DLD1 (cell line): ENCODE data around the gene CABP2.
"Not testable (repeated sequence)": the region's sequence is repeated elsewhere in the genome, so short reads cannot be mapped to it uniquely, and the experiment has no call there.

ENCODE experiments used
- in situ Hi-C: cut with HindIII; loops from 2 replicates; pipeline ENCODE4 v1.10.0; 2017; ENCODE audit warnings: low sequenced_read_pairs

CABP2 gene

DNA sequence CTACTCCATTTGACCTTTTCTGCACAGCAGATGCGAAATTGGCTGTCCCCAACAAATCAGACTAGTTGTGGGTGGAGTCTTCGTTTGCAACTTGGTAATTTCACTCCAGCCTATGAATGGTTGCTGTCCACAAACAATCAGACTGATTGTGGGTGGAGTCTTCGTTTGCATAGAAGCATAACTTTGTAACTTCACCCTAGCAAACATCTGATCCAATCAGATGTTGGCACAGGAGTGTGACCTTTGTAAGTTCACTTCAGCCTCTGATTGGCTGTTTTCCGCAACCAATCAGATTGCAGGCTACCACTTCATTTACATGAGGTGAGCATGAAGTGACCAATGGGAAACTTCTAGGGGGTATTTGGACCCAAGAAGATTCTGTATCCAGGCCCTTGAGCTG is 16.3 kb upstream of the CABP2 start:
- in situ Hi-C loops: no loop called here

DNA sequence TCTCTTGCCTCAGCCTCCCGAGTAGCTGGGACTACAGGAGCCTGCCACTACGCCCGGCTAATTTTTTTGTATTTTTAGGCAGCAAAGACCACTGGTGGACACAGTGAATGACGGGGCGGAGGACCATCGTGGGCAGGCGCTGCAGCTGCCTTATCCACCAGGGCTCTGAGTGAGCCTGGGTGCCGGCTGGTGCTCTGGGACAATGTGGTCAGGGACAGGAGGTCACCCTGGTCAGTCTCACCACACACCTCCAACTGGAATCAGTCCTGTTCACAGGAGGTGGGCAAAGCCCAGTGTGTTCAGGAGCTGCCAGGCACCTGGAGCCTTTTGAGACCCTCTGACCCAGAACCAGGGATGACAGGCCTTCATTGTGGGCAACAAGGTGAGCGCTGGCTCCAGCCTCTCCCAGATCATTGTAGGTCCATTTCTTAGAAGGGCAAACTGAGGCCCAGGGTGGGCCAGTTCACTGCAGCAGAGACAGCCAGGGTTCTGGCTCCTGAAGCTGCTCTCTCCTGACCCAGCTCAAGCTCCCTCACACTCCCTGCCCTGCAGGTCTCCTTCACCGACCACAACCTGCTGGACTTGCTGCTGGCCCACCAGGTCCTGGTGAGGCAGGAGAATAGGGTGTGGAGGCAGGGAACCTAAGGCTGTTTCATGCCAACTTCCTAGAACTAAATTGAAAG is 15.7 kb upstream of the CABP2 start:
- in situ Hi-C loops: no loop called here

DNA sequence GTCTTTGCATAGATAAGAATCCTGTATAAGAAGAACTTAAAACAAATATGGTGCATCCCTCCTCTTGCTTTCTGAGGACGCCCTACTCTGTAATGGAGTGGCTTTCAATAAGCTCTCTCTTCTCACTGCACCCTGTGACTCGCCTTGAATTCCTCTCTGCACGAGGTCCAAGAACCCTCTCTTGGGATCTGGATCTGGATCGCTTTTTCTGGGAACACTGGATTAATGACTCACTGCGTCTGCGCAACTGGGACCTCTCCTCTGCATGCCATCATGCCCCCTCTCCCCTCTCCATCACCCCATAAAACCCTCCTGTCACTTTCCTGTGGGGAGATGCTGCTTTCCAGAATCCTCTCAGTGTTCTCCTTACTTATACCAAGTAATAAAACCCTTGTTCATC is 15.1 kb upstream of the CABP2 start:
- in situ Hi-C loops: no loop called here

GRCh38 chr11:67535561-67535960 is 12.3 kb upstream of the CABP2 start:
- in situ Hi-C loops: no loop called here

DNA sequence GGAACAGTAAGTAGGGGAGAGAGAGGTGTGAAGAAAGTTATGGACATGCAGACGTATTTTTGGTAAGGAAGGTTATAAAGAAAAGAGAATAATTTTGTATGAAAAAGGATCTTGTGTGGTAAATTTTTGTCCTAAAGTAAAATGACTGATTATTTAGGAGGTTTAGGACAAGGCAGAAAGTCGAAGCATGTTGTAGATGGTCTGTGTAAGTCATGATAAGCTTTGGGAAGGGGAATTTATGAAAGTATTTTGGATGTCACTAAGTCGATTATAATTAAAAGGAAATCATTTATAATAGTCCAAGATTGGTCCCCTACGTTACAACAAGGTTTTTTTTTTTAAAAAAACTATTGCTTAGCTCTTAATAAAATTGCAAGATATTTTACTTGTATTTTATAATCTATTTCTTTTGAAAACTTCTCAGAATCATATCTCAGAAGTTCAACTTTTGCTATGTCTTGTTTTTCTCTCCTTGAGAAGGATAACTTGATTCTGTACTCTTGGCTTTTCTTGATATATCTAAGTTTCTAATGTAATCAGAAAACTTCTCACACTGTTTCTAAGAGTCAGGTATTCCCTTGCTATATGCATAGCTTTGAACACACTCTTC is 10.9 kb upstream of the CABP2 start:
- in situ Hi-C loops: no loop called here

GRCh38 chr11:67532889-67533288 is 9.6 kb upstream of the CABP2 start:
- in situ Hi-C loops: no loop called here

GRCh38 chr11:67530282-67530592 is 7.0 kb upstream of the CABP2 start:
- in situ Hi-C loops: no loop called here

DNA sequence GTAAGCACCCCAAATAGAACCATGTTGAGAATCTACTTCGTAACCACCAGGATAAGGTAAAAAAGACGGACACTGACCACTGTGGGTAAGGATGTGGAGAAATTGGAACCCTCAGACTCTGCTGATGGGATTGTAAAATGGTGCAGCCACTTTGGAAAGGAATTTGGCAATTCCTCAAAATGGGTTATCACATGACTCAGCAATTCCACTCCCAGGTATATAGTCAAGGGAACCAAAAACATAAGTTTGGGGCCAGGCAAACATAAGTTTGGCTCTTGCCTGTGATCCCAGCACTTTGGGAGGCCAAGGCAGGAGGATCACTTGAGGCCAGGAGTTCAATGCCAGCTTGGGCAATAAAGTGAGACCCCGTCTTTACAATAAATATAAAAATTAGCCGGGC is 5.1 kb upstream of the CABP2 start:
- in situ Hi-C loops: no loop called here

GRCh38 chr11:67525275-67525976 is 2.2 kb upstream of the CABP2 start:
- in situ Hi-C loops: no loop called here

GRCh38 chr11:67524480-67524808 is 1.2 kb upstream of the CABP2 start:
- in situ Hi-C loops: no loop called here

DNA sequence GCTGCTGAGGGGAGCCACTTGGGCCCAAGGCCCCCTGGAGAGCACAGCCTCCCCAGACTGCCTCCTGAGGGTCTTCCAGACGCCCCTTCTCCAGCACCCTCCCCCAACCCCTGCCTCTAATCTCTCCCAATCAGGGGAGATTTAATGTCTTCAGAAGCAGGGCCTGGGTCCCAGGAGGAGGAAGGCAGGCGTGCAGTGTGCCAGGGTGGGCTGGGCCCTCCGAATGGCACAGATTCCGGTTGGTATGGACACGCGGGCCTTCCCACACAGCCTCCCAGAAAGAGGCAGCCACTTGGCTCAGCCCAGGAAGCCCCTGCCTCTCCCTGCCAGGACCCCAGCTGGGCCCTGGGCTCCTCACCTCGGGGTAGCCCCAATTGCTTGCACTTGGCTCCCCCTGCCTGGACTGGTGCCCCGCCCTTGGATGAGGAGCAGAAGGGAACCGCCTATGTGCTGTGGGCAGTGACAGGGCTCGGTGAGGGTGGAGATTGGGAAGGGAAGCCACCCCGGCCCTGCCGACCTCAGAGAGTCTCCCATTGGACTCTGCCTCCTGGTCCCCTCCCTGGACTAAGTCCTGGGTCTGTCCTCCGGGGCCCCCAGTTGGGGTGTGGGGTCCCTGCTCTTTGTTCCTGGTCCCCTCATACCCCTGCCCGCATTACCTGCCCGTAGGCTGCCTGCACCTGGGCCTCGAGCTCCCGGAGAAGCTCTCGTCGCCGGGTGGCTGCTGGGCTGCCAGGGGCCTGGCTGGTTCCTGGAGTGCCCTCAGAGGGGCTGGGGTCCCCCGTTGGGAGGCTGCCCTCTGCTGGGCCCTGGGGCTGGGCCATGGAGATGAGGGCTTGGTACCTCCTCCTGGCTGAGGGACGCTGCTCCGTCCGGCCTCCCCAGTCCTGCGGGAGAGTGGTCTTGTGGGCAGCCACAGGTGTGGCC is 572 bp upstream of the CABP2 start:
- in situ Hi-C loops: no loop called here

GRCh38 chr11:67522338-67522737 is 908 bp downstream of the CABP2 start:
- in situ Hi-C loops: no loop called here

DNA sequence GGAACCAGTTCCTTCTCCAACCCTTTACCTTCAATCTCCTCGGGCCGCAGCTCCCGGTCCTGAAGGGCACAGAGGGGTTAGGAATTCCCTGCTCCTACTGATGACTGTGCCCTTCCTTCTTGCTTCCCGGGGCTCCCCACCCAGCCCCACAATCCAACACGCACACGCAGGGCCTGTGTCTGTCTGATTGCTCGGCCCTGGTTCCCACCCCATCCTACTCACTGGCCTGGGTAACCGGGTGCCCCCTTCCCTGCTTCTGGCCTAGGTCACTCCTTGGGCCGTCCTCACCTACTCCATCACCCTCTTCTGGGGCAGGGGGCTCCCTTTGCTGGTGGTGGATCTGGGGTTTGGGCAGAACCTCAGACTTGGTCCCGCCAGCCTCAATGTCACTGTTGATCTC is 1.3 kb downstream of the CABP2 start:
- in situ Hi-C loops: no loop called here

GRCh38 chr11:67520856-67521824 is 2.1 kb downstream of the CABP2 start:
- in situ Hi-C loops: no loop called here

DNA sequence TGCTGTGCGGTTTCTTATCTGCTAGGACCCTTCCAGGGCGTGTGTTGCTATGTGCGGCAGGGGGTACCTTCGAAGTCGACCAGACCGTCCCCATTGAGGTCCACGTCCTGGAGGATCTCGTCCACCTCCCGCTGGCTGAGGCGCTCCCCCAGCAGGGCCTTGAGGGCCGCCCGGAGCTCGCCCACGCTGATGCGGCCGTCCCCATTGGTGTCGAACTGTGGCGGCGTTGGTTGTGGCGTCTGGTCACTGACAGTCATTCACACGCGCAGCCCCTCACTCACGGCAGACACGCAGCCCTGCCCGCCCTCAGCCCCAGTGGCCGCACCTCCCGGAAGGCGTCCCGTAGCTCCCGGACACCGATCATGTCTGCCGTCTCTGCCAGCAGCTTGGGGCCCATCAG is 3.5 kb downstream of the CABP2 start:
- in situ Hi-C loops: no loop called here

GRCh38 chr11:67517784-67518552 is 5.3 kb downstream of the CABP2 start:
- in situ Hi-C loops: no loop called here

GRCh38 chr11:67516806-67517205 is 6.4 kb downstream of the CABP2 start:
- in situ Hi-C loops: no loop called here

DNA sequence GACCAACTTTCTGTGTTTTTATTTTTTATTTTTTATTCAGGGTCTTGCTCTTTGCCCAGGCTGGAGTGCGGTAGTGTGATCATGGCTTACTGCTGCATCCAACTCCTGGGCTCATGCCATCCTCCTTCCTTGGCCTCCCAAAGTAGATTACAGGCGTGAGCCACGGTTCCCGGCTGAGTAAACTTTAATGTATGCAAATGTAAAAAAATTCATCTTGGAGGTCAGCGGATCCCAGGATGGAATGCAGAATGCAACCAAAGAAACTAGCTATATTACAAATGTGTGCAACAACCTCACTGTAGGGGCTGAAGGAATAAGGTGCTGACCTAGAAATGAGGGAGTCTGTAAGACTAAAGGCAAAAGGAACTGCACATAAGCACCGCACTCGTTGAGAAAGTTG is 9.1 kb downstream of the CABP2 start:
- in situ Hi-C loops: no loop called here

DNA sequence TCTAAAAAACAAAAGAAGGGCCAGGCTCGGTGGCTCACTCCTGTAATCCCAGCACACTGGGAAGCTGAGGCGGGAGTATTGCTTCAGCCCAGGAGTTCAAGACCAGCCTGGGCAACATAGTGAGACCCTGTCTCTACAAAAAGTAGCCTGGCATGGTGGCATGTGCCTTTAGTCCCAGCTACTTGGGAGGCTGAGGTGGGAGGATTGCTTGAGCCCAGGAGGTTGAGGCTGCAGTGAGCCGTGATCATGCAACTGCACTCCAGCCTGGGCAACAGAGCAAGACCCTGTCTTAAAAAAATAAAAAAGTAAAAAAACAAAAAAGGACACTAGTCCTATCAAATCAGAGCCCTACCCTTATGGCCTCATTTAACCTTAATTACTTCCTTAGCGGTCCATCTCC is 11.7 kb downstream of the CABP2 start:
- in situ Hi-C loops: not testable (repeated sequence)

DNA sequence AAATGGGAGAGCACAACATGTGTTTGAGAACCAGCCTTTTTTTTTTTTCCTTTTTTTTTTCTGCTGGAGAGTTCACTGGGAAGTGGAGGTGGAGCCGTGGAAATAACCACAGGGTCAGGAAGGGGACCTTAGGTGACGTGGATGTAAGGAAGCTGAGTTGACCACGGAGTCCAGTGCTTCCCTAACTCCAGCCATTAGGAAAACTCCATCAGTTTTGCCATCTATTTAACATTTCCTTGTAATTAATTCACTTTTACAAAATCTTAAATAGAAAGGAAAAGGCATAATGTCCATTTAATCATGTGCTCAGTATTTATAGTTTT is 13.3 kb downstream of the CABP2 start:
- in situ Hi-C loops: no loop called here
